H9 (cell line): ENCODE results near the gene HIBCH. TPM values are rescaled to one million over a fixed set of nuclear protein-coding genes. Genes with fewer than 3 reads are reported as not detected.

Source experiments
- DNase-seq: peaks from one replicate; pipeline ENCODE4 v3.0.0-alpha.2; 2017
- H2AFZ ChIP-seq: one replicate; pipeline ENCODE4 v1.6.1; 2013; ENCODE audit warnings: mild to moderate bottlenecking, low read length, control low read depth, moderate library complexity
- H2AK5ac ChIP-seq: 2 replicates; pipeline ENCODE4 v1.6.1; 2013; ENCODE audit warnings: low read length, control low read depth, mixed read lengths; ENCODE audit not compliant: insufficient read length
- H2BK120ac ChIP-seq: one replicate; pipeline ENCODE4 v1.6.1; 2013; ENCODE audit warnings: low read depth, mild to moderate bottlenecking, low read length, control low read depth, inconsistent platforms; ENCODE audit not compliant: poor library complexity, severe bottlenecking
- H2BK12ac ChIP-seq: 2 replicates; pipeline ENCODE4 v1.6.1; 2013; ENCODE audit warnings: low read length, control low read depth, mixed read lengths, low read depth; ENCODE audit not compliant: insufficient read length
- H2BK15ac ChIP-seq: 2 replicates; pipeline ENCODE4 v1.6.1; 2013; ENCODE audit warnings: low read depth, low read length, control low read depth
- H2BK20ac ChIP-seq: one replicate; pipeline ENCODE4 v1.6.1; 2013; ENCODE audit warnings: low read depth, mild to moderate bottlenecking, low read length, control low read depth, inconsistent platforms; ENCODE audit not compliant: poor library complexity, severe bottlenecking
- H2BK5ac ChIP-seq: 2 replicates; pipeline ENCODE4 v1.6.1; 2013; ENCODE audit warnings: low read length, control low read depth, mixed read lengths; ENCODE audit not compliant: insufficient read length
- H3K14ac ChIP-seq: 2 replicates; pipeline ENCODE4 v1.6.1; 2013; ENCODE audit warnings: low read length, control low read depth; ENCODE audit not compliant: insufficient read depth
- H3K18ac ChIP-seq: 2 replicates; pipeline ENCODE4 v1.6.1; 2013; ENCODE audit warnings: low read depth, mild to moderate bottlenecking, mixed read lengths, low read length, control low read depth; ENCODE audit not compliant: insufficient read length
- H3K23ac ChIP-seq: 2 replicates; pipeline ENCODE4 v1.6.1; 2013; ENCODE audit warnings: low read length, control low read depth, mixed read lengths, low read depth; ENCODE audit not compliant: insufficient read length
- H3K23me2 ChIP-seq: 2 replicates; pipeline ENCODE4 v1.6.1; 2013; ENCODE audit warnings: low read depth, mild to moderate bottlenecking, mixed read lengths, low read length, control low read depth; ENCODE audit not compliant: insufficient read length, poor library complexity, severe bottlenecking
- H3K27ac ChIP-seq: 2 replicates; pipeline ENCODE4 v1.5.1; 2013; ENCODE audit warnings: low read length, control low read depth, mixed read lengths, low read depth; ENCODE audit not compliant: insufficient read length
- H3K27me3 ChIP-seq: 2 replicates; pipeline ENCODE4 v1.6.1; 2013; ENCODE audit warnings: low read length, control low read depth, inconsistent platforms; ENCODE audit not compliant: insufficient read depth
- H3K4ac ChIP-seq: 2 replicates; pipeline ENCODE4 v1.6.1; 2013; ENCODE audit warnings: low read depth, mild to moderate bottlenecking, control low read depth, inconsistent platforms, low read length, moderate library complexity
- H3K4me1 ChIP-seq: 2 replicates; pipeline ENCODE4 v1.6.1; 2013; ENCODE audit warnings: low read length, control low read depth, inconsistent platforms; ENCODE audit not compliant: insufficient read depth
- H3K4me2 ChIP-seq: 2 replicates; pipeline ENCODE4 v1.6.1; 2013; ENCODE audit warnings: low read length, control low read depth, mixed read lengths; ENCODE audit not compliant: insufficient read length, insufficient read depth
- H3K56ac ChIP-seq: 2 replicates; pipeline ENCODE4 v1.6.1; 2013; ENCODE audit warnings: low read depth, mild to moderate bottlenecking, mixed read lengths, low read length, control low read depth; ENCODE audit not compliant: insufficient read length
- H3K79me1 ChIP-seq: 2 replicates; pipeline ENCODE4 v1.6.1; 2013; ENCODE audit warnings: low read depth, mild to moderate bottlenecking, moderate library complexity, low read length, control low read depth, inconsistent platforms; ENCODE audit not compliant: insufficient read depth, poor library complexity, severe bottlenecking
- H3K79me2 ChIP-seq: 2 replicates; pipeline ENCODE4 v1.6.1; 2013; ENCODE audit warnings: low read length, control low read depth, inconsistent platforms; ENCODE audit not compliant: insufficient read depth
- H3K9ac ChIP-seq: 2 replicates; pipeline ENCODE4 v1.6.1; 2013; ENCODE audit warnings: low read length, control low read depth, mixed read lengths; ENCODE audit not compliant: insufficient read length; ENCODE audit errors: extremely low read depth
- H3K9me3 ChIP-seq: one replicate; pipeline ENCODE4 v1.6.1; 2013; ENCODE audit warnings: low read depth, low read length, inconsistent platforms; ENCODE audit not compliant: control insufficient read depth
- H3T11ph ChIP-seq: one replicate; pipeline ENCODE4 v1.6.1; 2013; ENCODE audit warnings: mild to moderate bottlenecking, low read length, control low read depth, inconsistent platforms
- H4K20me1 ChIP-seq: one replicate; pipeline ENCODE4 v1.6.1; 2013; ENCODE audit not compliant: control insufficient read depth, insufficient read length, insufficient read depth
- H4K5ac ChIP-seq: 2 replicates; pipeline ENCODE4 v1.6.1; 2013; ENCODE audit warnings: low read depth, mild to moderate bottlenecking, mixed read lengths, low read length, control low read depth; ENCODE audit not compliant: insufficient read length
- H4K8ac ChIP-seq: replicated peaks from 2 replicates; pipeline ENCODE4 v1.6.1; 2013; ENCODE audit warnings: low read length, control low read depth, mixed read lengths, low read depth; ENCODE audit not compliant: insufficient read length
- H4K91ac ChIP-seq: 2 replicates; pipeline ENCODE4 v1.6.1; 2013; ENCODE audit warnings: low read depth, mild to moderate bottlenecking, moderate library complexity, mixed read lengths, low read length, control low read depth; ENCODE audit not compliant: insufficient read length
- H3K27ac Mint-ChIP-seq, 3 experiments: 2 replicates in 2 of 3; 3 replicates in 1 of 3; pipeline ENCODE4 v1.8.0; 2020 to 2021; ENCODE audit warnings: mixed read lengths in 3 of 3, mild to moderate bottlenecking in 1 of 3, moderate library complexity in 1 of 3
- H3K27me3 Mint-ChIP-seq: 2 replicates; pipeline ENCODE4 v1.8.0; 2021; ENCODE audit warnings: low read depth, mild to moderate bottlenecking, moderate library complexity, mixed read lengths
- H3K36me3 Mint-ChIP-seq, 3 experiments: 2 replicates in 2 of 3; 3 replicates in 1 of 3; pipeline ENCODE4 v1.8.0; 2020 to 2021; ENCODE audit warnings: low read depth in 3 of 3, mixed read lengths in 3 of 3; ENCODE audit not compliant: insufficient read depth in 1 of 3
- H3K4me1 Mint-ChIP-seq, 2 experiments: 2 replicates each; pipeline ENCODE4 v1.8.0; 2020; ENCODE audit warnings: mixed read lengths in 2 of 2
- H3K4me3 Mint-ChIP-seq, 2 experiments: 2 replicates in 1 of 2; 3 replicates in 1 of 2; pipeline ENCODE4 v1.8.0; 2020 to 2021; ENCODE audit warnings: mild to moderate bottlenecking in 2 of 2, mixed read lengths in 2 of 2, moderate library complexity in 1 of 2
- H3K9me3 Mint-ChIP-seq, 2 experiments: 2 replicates in 1 of 2; 3 replicates in 1 of 2; pipeline ENCODE4 v1.8.0; 2020; ENCODE audit warnings: mild to moderate bottlenecking in 2 of 2, mixed read lengths in 2 of 2, moderate library complexity in 1 of 2
- CTCF ChIP-seq: fragments of 200-600 bp; sonication (generic); conservative IDR thresholded peaks from 3 replicates; pipeline ENCODE4 v1.8.0; 2021; ENCODE audit warnings: antibody characterized with exemption, mild to moderate bottlenecking
- WGBS: extraction: QIAGEN DNeasy Blood & Tissue Kit; methylation state at CpG from one replicate; pipeline ENCODE4 v1.1.7; 2013; ENCODE audit warnings: missing lambda C conversion rate, low lambda C conversion rate, mixed read lengths; ENCODE audit not compliant: insufficient read length; ENCODE audit errors: extremely low coverage; 5-methylcytosine and 5-hydroxymethylcytosine counted together
- total RNA-seq: library from RNA; stranded (reverse); gene quantifications from 2 replicates; pipeline ENCODE4 v1.2.1, GENCODE V29; 2021

The HIBCH gene
- total RNA-seq, 1 experiment from 2014 or later = 28.0 TPM

GRCh38 chr2:190183539-190183938 lies 136.1 kb downstream of the HIBCH start:
- Histone ChIP-seq H3K18ac (no peak overlapping the region), H3K79me1 (no peaks in the 10 kb centered on the region), H2BK12ac (no peak overlapping the region), H3T11ph (no peak overlapping the region), H3K9ac (no peak overlapping the region), H3K4me1 (peaks cover 2% of the 10 kb centered on the region; the same call in 1 of the 2 replicates), H4K91ac (no peak overlapping the region), H4K5ac (no peak overlapping the region), H2BK20ac (no peak overlapping the region), H4K8ac (no peak overlapping the region), H2BK120ac (no peak overlapping the region), H3K23me2 (no peaks in the 10 kb centered on the region), H4K20me1 (no peaks in the 10 kb centered on the region), H3K4ac (no peak overlapping the region), H3K56ac (no peak overlapping the region), H3K23ac (no peak overlapping the region), H3K4me2 (no peak overlapping the region), H3K27ac (no peak overlapping the region), H2AK5ac (no peak overlapping the region), H3K9me3 (no peaks in the 10 kb centered on the region), H3K14ac (no peak overlapping the region), H2BK15ac (no peak overlapping the region), H2BK5ac (no peak overlapping the region), H3K79me2 (no peaks in the 10 kb centered on the region), H2AFZ (no peak overlapping the region), H3K27me3 (no peaks in the 10 kb centered on the region; the same call in 1 of the 2 replicates)
- H3K27me3 Mint-ChIP-seq = peaks cover 18% of the 10 kb centered on the region
- H3K4me3 Mint-ChIP-seq = no peak overlapping the region
- no CpG with 5 or more reads among the region's 2 CpGs for WGBS
- TF ChIP-seq CTCF = no peak
- no peak overlapping the region for H3K27ac Mint-ChIP-seq
- peaks cover 5 to 11% of the 10 kb centered on the region in 2 experiments for H3K4me1 Mint-ChIP-seq
- no peak for DNase-seq
- no peaks in the 10 kb centered on the region for H3K9me3 Mint-ChIP-seq
- H3K36me3 Mint-ChIP-seq = no peaks in the 10 kb centered on the region
